ENCODE data around the gene CD86.

Gene CD86

GRCh38 chr3:122055215-122055614, at the start of gene CD86:
TSS of gene CD86 (plus strand) at chr3:122055362. CDS start at chr3:122055490, 128 bp downstream.
- peaks cover 20% of the 10 kb centered on the region for H3K27me3 Mint-ChIP-seq
- no peak within 1 kb of the TSS for H3K4me3 Mint-ChIP-seq
- no peaks in the 10 kb centered on the region for H3K9me3 Mint-ChIP-seq
- no peak within 1 kb of the TSS for H3K27ac Mint-ChIP-seq
- no peaks in the 10 kb centered on the region for H3K4me1 Mint-ChIP-seq
- H3K36me3 Mint-ChIP-seq: no peaks in the 10 kb centered on the region

GRCh38 chr3:122006267-122006666, 48.9 kb upstream of the CD86 start:
- Mint-ChIP-seq H3K9me3 (no peaks in the 10 kb centered on the region), H3K27ac (no peak overlapping the region), H3K27me3 (peaks cover 8% of the 10 kb centered on the region), H3K4me3 (no peak overlapping the region), H3K4me1 (no peaks in the 10 kb centered on the region), H3K36me3 (no peaks in the 10 kb centered on the region)

GRCh38 chr3:122008166-122008565, 47.0 kb upstream of the CD86 start:
- H3K4me1 Mint-ChIP-seq: no peaks in the 10 kb centered on the region

GRCh38 chr3:122010506-122010905, 44.7 kb upstream of the CD86 start:
- Mint-ChIP-seq H3K9me3 (no peaks in the 10 kb centered on the region), H3K36me3 (no peaks in the 10 kb centered on the region), H3K27ac (no peak overlapping the region), H3K4me3 (no peak overlapping the region), H3K4me1 (no peaks in the 10 kb centered on the region), H3K27me3 (peaks cover 6% of the 10 kb centered on the region)

More at GRCh38 chr3:122008166-122008565, 47.0 kb upstream of the CD86 start:
- no peak overlapping the region for H3K4me3 Mint-ChIP-seq
- no peak overlapping the region for H3K27ac Mint-ChIP-seq
- H3K27me3 Mint-ChIP-seq: peaks cover 8% of the 10 kb centered on the region
- no peaks in the 10 kb centered on the region for H3K36me3 Mint-ChIP-seq
- H3K9me3 Mint-ChIP-seq: no peaks in the 10 kb centered on the region

GRCh38 chr3:122011396-122011795, 43.8 kb upstream of the CD86 start:
- H3K27ac Mint-ChIP-seq: no peak overlapping the region
- no peaks in the 10 kb centered on the region for H3K36me3 Mint-ChIP-seq
- H3K27me3 Mint-ChIP-seq: peaks cover 8% of the 10 kb centered on the region
- H3K9me3 Mint-ChIP-seq: no peaks in the 10 kb centered on the region
- H3K4me1 Mint-ChIP-seq: no peaks in the 10 kb centered on the region
- no peak overlapping the region for H3K4me3 Mint-ChIP-seq

GRCh38 chr3:122012821-122013220, 42.3 kb upstream of the CD86 start:
- H3K27me3 Mint-ChIP-seq: peaks cover 10% of the 10 kb centered on the region
- no peaks in the 10 kb centered on the region for H3K36me3 Mint-ChIP-seq
- H3K4me3 Mint-ChIP-seq: no peak overlapping the region
- no peaks in the 10 kb centered on the region for H3K9me3 Mint-ChIP-seq
- no peaks in the 10 kb centered on the region for H3K4me1 Mint-ChIP-seq
- no peak overlapping the region for H3K27ac Mint-ChIP-seq

- no peak overlapping the region for H3K27ac Mint-ChIP-seq
- no peak overlapping the region for H3K4me3 Mint-ChIP-seq
- no peaks in the 10 kb centered on the region for H3K9me3 Mint-ChIP-seq
- peaks cover 14% of the 10 kb centered on the region for H3K27me3 Mint-ChIP-seq
- no peaks in the 10 kb centered on the region for H3K4me1 Mint-ChIP-seq
- H3K36me3 Mint-ChIP-seq: no peaks in the 10 kb centered on the region
Measured at GRCh38 chr3:122013448-122013925, 41.7 kb upstream of the CD86 start.

GRCh38 chr3:122014741-122015140, 40.4 kb upstream of the CD86 start:
- no peaks in the 10 kb centered on the region for H3K9me3 Mint-ChIP-seq
- peaks cover 15% of the 10 kb centered on the region for H3K27me3 Mint-ChIP-seq
- H3K36me3 Mint-ChIP-seq: no peaks in the 10 kb centered on the region
- no peak overlapping the region for H3K4me3 Mint-ChIP-seq
- H3K27ac Mint-ChIP-seq: no peak overlapping the region
- H3K4me1 Mint-ChIP-seq: no peaks in the 10 kb centered on the region

GRCh38 chr3:122019493-122019892, 35.7 kb upstream of the CD86 start:
- Mint-ChIP-seq H3K9me3 (no peaks in the 10 kb centered on the region), H3K27ac (no peak overlapping the region), H3K27me3 (peaks cover 39% of the 10 kb centered on the region), H3K4me3 (no peak overlapping the region), H3K36me3 (no peaks in the 10 kb centered on the region), H3K4me1 (peaks cover 8% of the 10 kb centered on the region)

- H3K27ac Mint-ChIP-seq: no peak overlapping the region
- no peaks in the 10 kb centered on the region for H3K36me3 Mint-ChIP-seq
Measured at GRCh38 chr3:122021037-122021436, 34.1 kb upstream of the CD86 start.

GRCh38 chr3:122021811-122022401, 33.3 kb upstream of the CD86 start, which contains the start of gene ILDR1:
TSS of gene ILDR1 (minus strand) at chr3:122022247. CDS start at chr3:122022077, 170 bp downstream.
- no peak within 1 kb of the TSS for H3K4me3 Mint-ChIP-seq
- no peak within 1 kb of the TSS for H3K27ac Mint-ChIP-seq
- peaks cover 36% of the 10 kb centered on the region for H3K27me3 Mint-ChIP-seq
- H3K4me1 Mint-ChIP-seq: peaks cover 8% of the 10 kb centered on the region
- no peaks in the 10 kb centered on the region for H3K36me3 Mint-ChIP-seq
- no peaks in the 10 kb centered on the region for H3K9me3 Mint-ChIP-seq

More at GRCh38 chr3:122021037-122021436, 34.1 kb upstream of the CD86 start:
- peaks cover 36% of the 10 kb centered on the region for H3K27me3 Mint-ChIP-seq
- peaks cover 8% of the 10 kb centered on the region for H3K4me1 Mint-ChIP-seq
- no peak overlapping the region for H3K4me3 Mint-ChIP-seq
- no peaks in the 10 kb centered on the region for H3K9me3 Mint-ChIP-seq

GRCh38 chr3:122023335-122023910, 31.7 kb upstream of the CD86 start:
- Mint-ChIP-seq H3K36me3 (no peaks in the 10 kb centered on the region), H3K27ac (no peak overlapping the region), H3K9me3 (no peaks in the 10 kb centered on the region), H3K4me1 (peaks cover 8% of the 10 kb centered on the region), H3K4me3 (no peak overlapping the region), H3K27me3 (peaks cover 31% of the 10 kb centered on the region)

GRCh38 chr3:122024800-122025199, 30.4 kb upstream of the CD86 start:
- H3K4me1 Mint-ChIP-seq: peaks cover 8% of the 10 kb centered on the region

GRCh38 chr3:122025296-122025695, 29.9 kb upstream of the CD86 start:
- H3K9me3 Mint-ChIP-seq: no peaks in the 10 kb centered on the region
- peaks cover 26% of the 10 kb centered on the region for H3K27me3 Mint-ChIP-seq
- H3K4me1 Mint-ChIP-seq: peaks cover 8% of the 10 kb centered on the region
- H3K4me3 Mint-ChIP-seq: no peak overlapping the region
- no peak overlapping the region for H3K27ac Mint-ChIP-seq
- no peaks in the 10 kb centered on the region for H3K36me3 Mint-ChIP-seq

More at GRCh38 chr3:122024800-122025199, 30.4 kb upstream of the CD86 start:
- H3K36me3 Mint-ChIP-seq: no peaks in the 10 kb centered on the region
- no peaks in the 10 kb centered on the region for H3K9me3 Mint-ChIP-seq
- peaks cover 29% of the 10 kb centered on the region for H3K27me3 Mint-ChIP-seq
- no peak overlapping the region for H3K4me3 Mint-ChIP-seq
- no peak overlapping the region for H3K27ac Mint-ChIP-seq

- peaks cover 10% of the 10 kb centered on the region for H3K27me3 Mint-ChIP-seq
- peaks cover 2% of the 10 kb centered on the region for H3K36me3 Mint-ChIP-seq
- H3K4me1 Mint-ChIP-seq: no peaks in the 10 kb centered on the region
- no peak overlapping the region for H3K27ac Mint-ChIP-seq
- no peak overlapping the region for H3K4me3 Mint-ChIP-seq
- peaks cover 3% of the 10 kb centered on the region for H3K9me3 Mint-ChIP-seq
Measured at GRCh38 chr3:122030381-122031122, 24.6 kb upstream of the CD86 start.

- Mint-ChIP-seq H3K27me3 (peaks cover 13% of the 10 kb centered on the region), H3K4me1 (no peaks in the 10 kb centered on the region), H3K9me3 (peaks cover 8% of the 10 kb centered on the region), H3K36me3 (peaks cover 2% of the 10 kb centered on the region), H3K4me3 (no peak overlapping the region), H3K27ac (no peak overlapping the region)
Measured at GRCh38 chr3:122031123-122031468, 24.1 kb upstream of the CD86 start.
